Activated CD8-positive, alpha-beta memory T cell treated with anti-CD3 and anti-CD28 coated beads for 4 hours (primary cell): ENCODE measurements around the gene CLBA1.
"Not testable (repeated sequence)": the region's sequence is repeated elsewhere in the genome, so short reads cannot be mapped to it uniquely, and the experiment has no call there.

Experiments
- DNase-seq, 2 donors: peaks; one replicate each; pipeline ENCODE4 v3.0.0-alpha.2; 2020; ENCODE audit warnings: low read depth in 2 of 2

Gene CLBA1

GRCh38 chr14:104985675-104986486 is at the start of gene CLBA1:
Gene CLBA1, plus strand, starts transcription at chr14:104985788. Its CDS starts 644 bp downstream, at chr14:104986432.
- DNase-seq, result peak; percentile 68 to 74

- DNase-seq, result no peak
Observed at GRCh38 chr14:104935955-104936354, 49.6 kb upstream of the CLBA1 start.

DNA sequence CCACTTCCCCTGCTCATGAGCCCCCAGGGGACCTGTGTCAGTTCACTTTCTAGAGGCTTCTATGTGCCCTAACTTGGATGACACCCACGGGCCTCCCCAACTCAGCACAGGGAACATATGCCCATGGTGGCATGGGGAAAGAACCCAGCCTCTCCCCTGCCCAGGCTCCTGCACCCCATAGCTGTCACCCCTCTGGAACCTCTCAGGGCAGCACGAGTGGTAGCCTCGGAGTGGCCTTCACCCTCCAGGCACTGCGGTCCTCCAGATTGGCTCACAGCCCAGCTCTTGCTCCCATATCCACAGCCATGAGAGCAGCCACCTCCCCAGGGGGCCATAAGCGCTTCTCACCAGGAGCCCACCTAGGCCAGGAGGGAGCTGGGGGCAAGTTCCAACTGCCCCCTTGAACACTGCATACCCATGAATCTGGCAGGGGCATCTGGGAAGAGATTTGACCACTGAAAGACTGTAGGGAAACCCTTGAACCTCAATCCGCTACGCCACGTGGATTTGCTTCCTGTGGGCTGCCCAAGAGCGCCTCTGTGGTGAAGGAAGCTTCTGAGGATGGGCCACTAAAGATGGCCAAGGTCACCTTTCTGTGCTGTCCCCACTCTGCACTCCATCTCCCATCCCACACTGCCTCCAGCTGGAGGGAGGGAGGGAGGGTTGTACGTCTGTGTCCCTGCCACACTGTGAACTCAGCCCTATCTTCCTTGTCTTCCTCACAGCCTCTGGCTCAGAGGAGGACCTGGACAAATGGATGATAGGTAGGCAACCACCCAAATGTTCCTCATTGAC is 49.0 kb upstream of the CLBA1 start:
- DNase-seq, result no peak

- no peak for DNase-seq
Observed at GRCh38 chr14:104937161-104937560, 48.4 kb upstream of the CLBA1 start.

DNA sequence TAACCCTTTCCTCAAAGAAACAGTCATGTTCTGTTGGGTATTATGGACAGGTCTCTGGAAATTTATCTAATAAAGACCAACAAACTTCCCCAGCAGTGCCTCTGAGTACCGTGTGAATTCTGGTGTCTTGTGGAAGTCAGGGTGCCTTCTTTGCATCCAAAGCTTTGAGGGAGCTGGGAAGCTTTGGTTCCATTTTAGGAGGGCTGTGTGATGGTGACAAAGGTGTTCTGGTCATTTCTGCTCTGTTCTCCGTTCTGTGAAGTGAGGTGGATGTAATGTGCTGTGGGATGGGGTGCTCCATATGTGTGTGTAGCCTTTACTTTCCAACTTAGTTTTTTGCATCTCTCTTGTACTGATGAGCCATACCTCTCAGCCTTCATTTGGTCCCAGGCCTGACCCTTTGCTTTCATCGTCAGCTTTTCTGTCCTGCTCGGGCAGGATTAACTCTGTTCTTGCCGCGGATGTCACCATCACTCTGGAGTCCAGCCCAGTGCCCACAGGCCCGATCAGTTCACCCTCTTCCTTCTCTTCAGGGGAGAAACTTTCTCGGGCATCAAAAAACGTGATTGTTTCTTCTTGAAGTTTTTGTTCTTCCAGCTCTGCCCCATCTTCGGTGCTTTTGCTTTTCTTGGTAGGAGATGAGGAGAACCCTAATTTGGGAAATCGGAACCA is 47.8 kb upstream of the CLBA1 start:
- no peak for DNase-seq

DNA sequence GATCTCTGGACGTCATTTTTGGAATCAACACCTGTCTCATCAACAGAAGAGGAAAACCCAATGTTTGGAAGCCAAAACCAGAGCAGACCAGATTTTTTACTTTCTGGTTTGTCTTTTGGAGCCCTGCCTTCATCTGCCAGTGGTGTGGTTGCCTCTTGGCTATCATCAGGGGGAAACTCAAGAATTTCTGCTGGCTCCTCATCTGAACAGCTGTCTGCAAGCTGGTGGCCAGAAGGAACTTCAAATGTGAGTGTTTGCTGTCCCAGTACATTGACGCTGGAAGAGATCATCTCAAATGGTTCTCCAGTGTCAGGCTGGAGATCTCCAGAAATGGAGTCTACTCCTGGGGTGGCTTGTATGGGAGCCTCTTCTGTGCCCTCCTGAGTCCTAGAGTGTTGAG is 47.2 kb upstream of the CLBA1 start:
- no peak for DNase-seq

GRCh38 chr14:104938960-104939359 is 46.6 kb upstream of the CLBA1 start:
- no peak for DNase-seq

DNA sequence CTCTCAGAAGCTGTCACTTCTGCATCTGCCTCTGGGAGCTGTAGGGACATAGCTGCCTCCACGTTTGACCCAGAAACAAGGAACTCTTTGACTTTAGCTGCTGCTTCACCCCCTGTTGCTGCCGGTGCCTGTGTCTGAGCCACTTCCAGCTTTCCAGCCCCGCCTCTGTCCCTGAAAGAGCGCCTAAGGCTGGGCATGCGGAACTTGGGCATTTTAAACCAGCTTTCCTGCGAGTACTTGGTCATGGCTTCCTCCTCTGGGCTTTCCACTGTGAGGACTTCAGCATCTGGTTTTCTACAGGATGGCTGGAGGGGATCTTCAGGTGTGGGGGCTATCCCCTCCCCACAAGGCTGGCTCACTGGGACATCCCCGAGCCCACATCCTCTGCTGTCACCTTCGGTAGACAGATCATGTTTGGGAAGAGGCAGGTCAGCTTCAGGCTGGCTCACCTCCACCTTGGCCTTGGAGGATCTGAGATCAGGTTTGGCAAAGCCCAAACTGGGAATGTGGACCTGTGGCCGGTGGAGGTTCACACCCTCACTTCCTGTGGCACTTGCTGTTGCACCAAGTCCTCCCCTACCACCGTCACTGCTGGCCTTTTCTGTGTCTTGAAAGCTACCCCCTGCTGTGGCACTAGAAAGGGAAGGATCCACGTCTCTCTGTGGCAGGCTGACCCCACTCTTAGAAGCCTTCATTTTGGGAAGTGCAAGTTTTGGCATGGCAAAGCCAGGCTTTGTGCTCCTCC is 45.8 kb upstream of the CLBA1 start:
- DNase-seq, result no peak

DNA sequence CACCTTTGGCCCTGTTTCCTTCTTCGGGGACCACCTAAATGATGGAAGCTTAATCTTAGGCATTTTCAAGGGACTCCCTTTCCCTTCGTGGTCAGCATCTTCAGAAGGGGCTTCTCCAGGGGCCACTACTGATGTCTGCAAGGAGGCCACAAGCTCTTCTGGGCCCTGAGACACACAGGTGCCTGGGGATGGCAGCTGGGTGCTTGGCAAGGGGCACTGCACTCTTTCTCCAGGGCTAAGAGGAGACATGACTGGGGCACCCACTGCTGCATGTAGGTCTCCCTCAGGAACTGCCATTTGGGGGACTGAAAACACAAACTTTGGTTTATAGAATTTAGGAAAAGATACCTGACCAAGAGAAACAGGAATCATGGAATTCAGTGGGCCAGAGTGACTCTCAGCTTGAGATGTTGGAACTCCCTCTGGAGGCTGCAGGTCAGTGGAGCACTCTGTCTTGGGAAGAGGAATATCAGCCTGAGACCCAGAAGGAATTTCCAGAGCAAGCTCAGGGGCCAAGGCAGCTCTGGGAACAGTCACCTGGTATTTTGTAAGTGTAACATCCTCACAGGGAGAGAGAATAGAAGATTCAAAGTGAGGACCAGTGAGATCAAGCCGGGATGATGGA is 45.0 kb upstream of the CLBA1 start:
- DNase-seq, result no peak

DNA sequence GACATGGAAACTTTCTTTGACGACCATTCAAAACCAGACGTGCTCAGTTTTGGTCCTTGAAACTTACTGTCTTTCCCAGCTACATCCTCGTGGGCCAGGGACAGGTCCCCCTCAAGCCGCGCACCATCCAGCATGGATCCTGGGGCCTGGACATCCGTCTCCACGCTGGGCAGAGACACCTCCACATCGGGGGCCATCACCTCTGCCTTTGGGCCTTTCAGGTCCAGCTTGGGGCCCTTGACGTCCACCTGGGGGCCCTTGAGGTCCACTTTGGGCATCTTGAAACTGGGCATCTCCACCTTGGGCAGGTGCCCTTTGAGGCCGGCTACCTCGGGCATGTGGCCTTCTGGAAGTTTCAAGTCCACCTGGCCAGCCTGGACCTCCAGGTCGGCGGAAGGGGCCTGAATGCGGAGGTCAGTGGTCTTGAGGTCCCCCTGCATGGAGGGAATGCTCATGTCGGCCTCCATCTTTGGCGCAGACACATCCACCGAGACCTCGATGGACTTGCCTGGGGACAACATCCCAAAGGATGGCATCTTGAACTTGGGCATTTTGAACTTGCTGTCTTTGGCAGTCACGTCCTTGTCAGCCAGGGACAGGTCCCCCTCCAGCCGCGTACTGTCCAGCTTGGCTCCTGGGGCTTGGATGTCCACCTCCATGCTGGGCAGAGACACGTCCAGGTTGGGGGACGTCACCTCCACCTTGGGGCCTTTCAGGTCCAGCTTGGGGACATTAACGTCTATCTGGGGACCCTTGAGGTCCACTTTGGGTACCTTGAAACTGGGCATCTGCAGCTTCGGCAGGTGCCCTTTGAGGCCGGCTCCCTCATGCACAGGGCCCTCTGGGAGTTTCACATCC is 43.9 kb upstream of the CLBA1 start:
- DNase-seq, result no peak

DNA sequence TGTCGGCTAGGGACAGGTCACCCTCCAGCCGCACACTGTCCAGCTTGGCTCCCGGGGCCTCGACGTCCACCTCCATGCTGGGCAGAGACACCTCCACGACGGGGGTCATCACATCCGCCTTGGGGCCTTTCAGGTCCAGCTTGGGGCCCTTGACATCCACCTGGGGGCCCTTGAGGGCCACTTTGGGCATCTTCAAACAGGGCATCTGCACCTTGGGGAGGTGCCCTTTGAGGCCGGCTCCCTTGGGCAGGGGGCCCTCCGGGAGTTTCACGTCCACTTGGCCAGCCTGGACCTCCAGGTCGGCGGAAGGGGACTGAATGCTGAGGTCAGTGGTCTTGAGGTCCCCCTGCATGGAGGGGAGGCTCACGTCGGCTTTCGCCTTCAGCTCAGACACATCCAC is 43.0 kb upstream of the CLBA1 start:
- no peak for DNase-seq

GRCh38 chr14:104943216-104944015 is 42.2 kb upstream of the CLBA1 start:
- DNase-seq, result not testable (repeated sequence)

- DNase-seq, result not testable (repeated sequence)
Observed at GRCh38 chr14:104944016-104944308, 41.6 kb upstream of the CLBA1 start.

GRCh38 chr14:104944436-104945205 is 41.0 kb upstream of the CLBA1 start:
- DNase-seq, result not testable (repeated sequence)

DNA sequence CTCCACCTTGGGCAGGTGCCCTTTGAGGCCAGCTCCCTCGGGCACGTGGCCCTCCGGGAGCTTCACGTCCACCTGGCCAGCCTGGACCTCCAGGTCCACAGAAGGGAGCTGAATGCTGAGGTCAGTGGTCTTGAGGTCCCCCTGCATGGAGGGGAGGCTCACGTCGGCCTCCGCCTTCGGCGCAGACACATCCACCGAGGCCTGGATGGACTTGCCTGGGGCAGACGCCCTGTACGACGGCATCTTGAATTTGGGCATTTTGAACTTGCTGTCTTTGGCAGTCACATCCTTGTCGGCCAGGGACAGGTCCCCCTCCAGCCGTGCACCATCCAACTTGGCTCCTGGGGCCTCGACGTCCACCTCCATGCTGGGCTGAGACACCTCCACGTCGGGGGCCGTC is 40.3 kb upstream of the CLBA1 start:
- not testable (repeated sequence) for DNase-seq

DNA sequence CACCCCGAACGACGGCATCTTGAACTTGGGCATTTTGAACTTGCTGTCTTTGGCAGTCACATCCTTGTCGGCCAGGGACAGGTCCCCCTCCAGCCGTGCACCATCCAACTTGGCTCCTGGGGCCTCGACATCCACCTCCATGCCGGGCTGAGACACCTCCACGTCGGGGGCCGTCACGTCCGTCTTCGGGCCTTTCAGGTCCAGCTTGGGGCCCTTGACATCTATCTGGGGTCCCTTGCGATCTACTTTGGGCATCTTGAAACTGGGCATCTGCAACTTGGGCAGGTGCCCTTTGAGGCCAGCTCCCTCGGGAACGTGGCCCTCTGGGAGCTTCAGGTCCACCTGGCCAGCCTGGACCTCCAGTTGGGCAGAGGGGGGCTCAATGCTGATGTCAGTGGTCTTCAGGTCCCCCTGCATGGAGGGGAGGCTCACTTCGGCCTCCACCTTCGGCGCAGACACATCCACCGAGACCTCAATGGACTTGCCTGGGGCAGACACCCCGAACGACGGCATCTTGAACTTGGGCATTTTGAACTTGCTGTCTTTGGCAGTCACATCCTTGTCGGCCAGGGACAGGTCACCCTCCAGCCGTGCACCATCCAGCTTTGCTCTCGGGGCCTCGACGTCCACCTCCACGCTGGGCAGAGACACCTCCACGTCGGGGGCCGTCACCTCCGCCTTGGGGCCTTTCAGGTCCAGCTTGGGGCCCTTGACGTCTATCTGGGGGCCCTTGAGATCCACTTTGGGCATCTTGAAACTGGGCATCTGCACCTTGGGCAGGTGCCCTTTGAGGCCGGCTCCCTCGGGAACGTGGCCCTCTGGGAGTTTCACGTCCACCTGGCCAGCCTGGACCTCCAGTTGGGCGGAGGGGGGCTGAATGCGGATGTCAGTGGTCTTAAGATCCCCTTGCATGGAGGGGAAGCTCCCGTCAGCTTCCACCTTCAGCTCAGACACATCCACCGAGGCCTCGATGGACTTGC is 39.3 kb upstream of the CLBA1 start:
- DNase-seq, result not testable (repeated sequence)

- not testable (repeated sequence) for DNase-seq
Observed at GRCh38 chr14:104947201-104947600, 38.4 kb upstream of the CLBA1 start.
